ENCODE results near the gene KCNAB1. TPM values are rescaled to one million over a fixed set of nuclear protein-coding genes. Genes with fewer than 3 reads are reported as not detected.

The KCNAB1 gene
- total and polyA plus RNA-seq, 10 of the 15 experiments (the other 5 are each of a cell fraction or from before 2014, with no cell fraction given): 0.11 to 0.69 (median 0.43) TPM; not detected in 6

GRCh38 chr3:156170571-156170970 is 50.2 kb downstream of the KCNAB1 start:
- FAIRE-seq (no peak), DNase-seq (ENCODE audit: low read depth, low spot score) (no peak), ATAC-seq (no peak)
- H3K4me2 ChIP-seq (ENCODE audit: control insufficient read depth, insufficient read depth): no peak overlapping the region
- H2AFZ ChIP-seq (ENCODE audit: control insufficient read depth, low read depth, low read length): no peak overlapping the region
- intact Hi-C loops (cut with micrococcal nuclease; ENCODE audit: unreplicated experiment): loop anchor here (10.0 kb wide), 1 partner anchor 1506 kb away; no protein-coding TSS in a partner anchor
- H3K4me3 ChIP-seq: no peak overlapping the region
- H3K9me3 ChIP-seq (replicated peaks; ENCODE audit: control insufficient read depth, insufficient read depth, low read length): no peaks in the 10 kb centered on the region
- no peaks in the 10 kb centered on the region for H3K79me2 ChIP-seq (ENCODE audit: control insufficient read depth, insufficient read depth, low read length)
- H3K27ac ChIP-seq (ENCODE audit: control insufficient read depth, insufficient read depth): no peak overlapping the region
- ChIA-PET RAD21 (ENCODE audit: unreplicated experiment) (no interaction called here), CTCF (no interaction called here), SMC1A (ENCODE audit: uncharacterized antibody, unreplicated experiment) (no interaction called here), POLR2A (no interaction called here)
- H3K4me1 ChIP-seq (ENCODE audit: control insufficient read depth, insufficient read depth, low read length): no peaks in the 10 kb centered on the region
- TF ChIP-seq CREB1 (IDR thresholded peaks at IDR 0.05; ENCODE audit: low read depth): no peak
- TF ChIP-seq IRF5 (IDR thresholded peaks at IDR 0.05; ENCODE audit: borderline replicate concordance): no peak
- TF ChIP-seq REST (IDR thresholded peaks at IDR 0.05; ENCODE audit: low read depth, low read length): no peak
- no peak for TF ChIP-seq RELB (IDR thresholded peaks at IDR 0.05; ENCODE audit: low read depth)
- no peak for TF ChIP-seq USF1 (IDR thresholded peaks at IDR 0.05; ENCODE audit: borderline replicate concordance, extremely low read length, insufficient read depth, low read depth, low read length)
- H3K9ac ChIP-seq (ENCODE audit: control insufficient read depth, insufficient read depth, low read length): no peak overlapping the region
- no TSS peak for BruUV-seq (replicated peaks)
- in situ Hi-C loops (cut with MboI): loop anchor here (25.0 kb wide), 1 partner anchor 967 kb away; no protein-coding TSS in a partner anchor
- H4K20me1 ChIP-seq (ENCODE audit: control insufficient read depth, insufficient read depth): no peaks in the 10 kb centered on the region
- no peaks in the 10 kb centered on the region; a peak in 1 of 4 replicates for H3K27me3 ChIP-seq (replicated peaks in 1 of 2; ENCODE audit: control insufficient read depth in 2 of 2, insufficient read depth in 2 of 2, low read length in 1 of 2)
- no peaks in the 10 kb centered on the region for H3K36me3 ChIP-seq (ENCODE audit: control insufficient read depth in 2 of 2, insufficient read depth in 2 of 2, low read length in 1 of 2)
